Stimulated activated memory B cell treated with anti-CD40 and anti-IgM and Interleukin-4, amounts not matched to agents 10 μg/mL and 1 μg/mL and 100 μg/mL, for 72 hours (primary cell): ENCODE measurements around the gene AQP5.
"Not testable (repeated sequence)": the region's sequence is repeated elsewhere in the genome, so short reads cannot be mapped to it uniquely, and the experiment has no call there.

Source experiments
- ATAC-seq: fragments of 150-1000 bp; cut with Tn5 transposase; 2 replicates; pipeline ENCODE4 v1.10.0; 2021
- H3K27ac Mint-ChIP-seq: one replicate; pipeline ENCODE4 v1.8.0; 2022; ENCODE audit warnings: mild to moderate bottlenecking, mixed read lengths
- H3K27me3 Mint-ChIP-seq: one replicate; pipeline ENCODE4 v1.8.0; 2022; ENCODE audit warnings: mixed read lengths
- H3K36me3 Mint-ChIP-seq: one replicate; pipeline ENCODE4 v1.8.0; 2022; ENCODE audit warnings: mixed read lengths
- H3K4me1 Mint-ChIP-seq: one replicate; pipeline ENCODE4 v1.8.0; 2022; ENCODE audit warnings: mixed read lengths
- H3K4me3 Mint-ChIP-seq: one replicate; pipeline ENCODE4 v1.8.0; 2022; ENCODE audit warnings: mild to moderate bottlenecking, moderate library complexity, mixed read lengths
- H3K9me3 Mint-ChIP-seq: one replicate; pipeline ENCODE4 v1.8.0; 2022; ENCODE audit warnings: mixed read lengths

The AQP5 gene

GRCh38 chr12:49974677-49975317 is 13.1 kb downstream of the AQP5 start:
- Mint-ChIP-seq H3K9me3 (no peaks in the 10 kb centered on the region), H3K27ac (no peak overlapping the region), H3K36me3 (no peaks in the 10 kb centered on the region), H3K4me3 (no peak overlapping the region), H3K4me1 (no peaks in the 10 kb centered on the region), H3K27me3 (no peaks in the 10 kb centered on the region)
- no peak for ATAC-seq

GRCh38 chr12:49975318-49975761 is 13.7 kb downstream of the AQP5 start:
- H3K27ac Mint-ChIP-seq = no peak overlapping the region
- H3K4me1 Mint-ChIP-seq = no peaks in the 10 kb centered on the region
- no peak overlapping the region for H3K4me3 Mint-ChIP-seq
- H3K36me3 Mint-ChIP-seq = no peaks in the 10 kb centered on the region
- no peaks in the 10 kb centered on the region for H3K27me3 Mint-ChIP-seq
- H3K9me3 Mint-ChIP-seq = no peaks in the 10 kb centered on the region
- no peak for ATAC-seq

DNA sequence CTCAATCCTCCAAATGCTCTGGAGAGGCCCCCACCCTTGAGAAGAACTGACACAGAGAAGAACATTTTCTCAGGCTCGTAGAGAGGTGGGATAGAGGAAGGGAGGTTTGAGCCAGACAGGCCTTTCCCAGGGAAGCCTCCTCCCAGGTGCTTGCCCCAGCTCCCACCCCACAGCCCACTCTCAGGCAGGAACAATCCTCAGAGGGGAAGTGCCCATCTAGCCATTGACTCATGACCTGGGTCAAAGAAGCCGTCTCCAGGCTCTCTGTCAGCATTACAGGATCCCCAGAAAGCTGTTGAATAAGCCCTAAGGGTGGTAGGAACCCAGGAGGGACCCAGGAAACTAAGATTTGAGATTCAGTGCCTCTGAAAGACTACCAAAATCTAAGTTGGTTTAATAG is 14.9 kb downstream of the AQP5 start:
- Mint-ChIP-seq H3K36me3 (no peaks in the 10 kb centered on the region), H3K27ac (no peak overlapping the region), H3K4me1 (no peaks in the 10 kb centered on the region), H3K9me3 (no peaks in the 10 kb centered on the region), H3K27me3 (no peaks in the 10 kb centered on the region), H3K4me3 (no peak overlapping the region)
- no peak for ATAC-seq

GRCh38 chr12:49978125-49978524 is 16.5 kb downstream of the AQP5 start:
- Mint-ChIP-seq H3K4me1 (no peaks in the 10 kb centered on the region), H3K27ac (no peak overlapping the region), H3K9me3 (no peaks in the 10 kb centered on the region), H3K27me3 (no peaks in the 10 kb centered on the region), H3K4me3 (no peak overlapping the region), H3K36me3 (no peaks in the 10 kb centered on the region)
- no peak for ATAC-seq

DNA sequence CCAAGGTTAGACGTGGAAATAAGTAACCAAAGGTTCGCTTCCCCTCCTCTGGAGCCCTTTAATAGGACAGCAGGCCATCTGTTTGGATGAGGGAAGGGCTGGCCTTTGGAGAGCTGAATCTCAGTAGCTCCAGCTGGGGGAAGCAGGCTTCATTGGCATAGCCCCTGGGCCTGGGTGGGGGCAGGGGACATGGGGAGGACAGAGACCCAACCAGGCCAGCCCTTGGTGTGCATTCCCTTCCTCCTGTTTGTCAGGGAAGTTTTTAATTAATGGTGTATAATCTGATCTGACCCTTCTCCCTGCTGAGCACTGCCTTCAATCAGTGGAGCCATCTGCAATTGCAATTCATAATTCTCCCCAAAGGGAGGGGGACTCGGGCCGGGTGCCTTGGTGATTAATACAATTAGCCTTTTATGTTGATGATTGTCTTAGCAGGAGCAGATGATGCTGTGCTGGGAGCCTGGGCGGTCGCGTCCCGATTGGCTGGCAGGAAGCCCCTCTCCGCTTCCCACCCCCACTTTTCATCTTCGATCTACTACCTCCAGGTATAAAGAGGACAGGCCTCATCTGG is 17.4 kb downstream of the AQP5 start:
- Mint-ChIP-seq H3K4me3 (no peak overlapping the region), H3K9me3 (no peaks in the 10 kb centered on the region), H3K36me3 (no peaks in the 10 kb centered on the region), H3K4me1 (no peaks in the 10 kb centered on the region), H3K27me3 (no peaks in the 10 kb centered on the region), H3K27ac (no peak overlapping the region)
- ATAC-seq = no peak

GRCh38 chr12:49979791-49980190 is 18.1 kb downstream of the AQP5 start:
- Mint-ChIP-seq H3K27ac (no peak overlapping the region), H3K4me3 (no peak overlapping the region), H3K36me3 (no peaks in the 10 kb centered on the region), H3K4me1 (no peaks in the 10 kb centered on the region), H3K9me3 (no peaks in the 10 kb centered on the region), H3K27me3 (no peaks in the 10 kb centered on the region)
- ATAC-seq = no peak

DNA sequence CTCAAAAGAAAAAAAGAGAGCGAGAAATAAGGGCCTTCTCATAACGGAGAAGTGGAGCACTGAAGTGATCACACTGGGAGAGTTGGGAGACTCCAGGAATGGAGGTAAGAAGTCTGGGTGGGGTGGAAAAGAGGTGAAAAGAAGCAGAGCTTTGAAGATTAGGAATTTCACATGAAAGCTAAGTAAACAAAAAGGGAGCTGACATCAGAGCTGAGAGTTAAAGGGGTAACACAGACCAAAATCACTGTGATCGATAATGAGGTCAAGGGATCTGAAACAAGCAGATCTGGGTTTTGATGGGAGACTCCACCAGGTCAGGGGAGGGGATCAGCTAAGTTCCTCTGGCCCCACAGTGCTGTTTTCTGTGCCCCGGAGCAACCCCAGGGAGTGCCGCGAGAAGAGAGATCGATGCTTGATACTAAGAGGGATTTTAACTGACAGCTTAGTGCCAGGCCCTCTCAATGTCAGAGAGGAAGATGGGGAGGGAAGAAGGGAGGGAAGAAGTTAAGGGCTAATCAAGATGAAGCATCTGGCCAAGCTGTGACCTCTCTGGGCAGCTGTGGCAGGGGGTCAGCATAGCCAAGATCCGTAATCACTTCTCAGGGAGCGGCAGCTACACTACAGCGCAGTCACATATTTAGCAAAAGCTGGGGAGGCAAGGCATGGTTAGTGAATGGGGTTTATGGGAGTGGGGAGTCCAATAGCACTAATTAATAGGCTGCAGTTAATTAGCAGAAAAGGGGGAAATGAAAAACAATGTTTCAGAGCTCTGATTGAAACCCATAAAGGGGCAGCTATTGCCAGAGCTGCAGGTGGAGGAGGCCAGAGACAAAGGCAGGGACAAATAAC is 19.1 kb downstream of the AQP5 start:
- Mint-ChIP-seq H3K27me3 (no peaks in the 10 kb centered on the region), H3K4me3 (no peak overlapping the region), H3K4me1 (peaks cover 6% of the 10 kb centered on the region), H3K9me3 (no peaks in the 10 kb centered on the region), H3K36me3 (no peaks in the 10 kb centered on the region), H3K27ac (no peak overlapping the region)
- no peak for ATAC-seq

DNA sequence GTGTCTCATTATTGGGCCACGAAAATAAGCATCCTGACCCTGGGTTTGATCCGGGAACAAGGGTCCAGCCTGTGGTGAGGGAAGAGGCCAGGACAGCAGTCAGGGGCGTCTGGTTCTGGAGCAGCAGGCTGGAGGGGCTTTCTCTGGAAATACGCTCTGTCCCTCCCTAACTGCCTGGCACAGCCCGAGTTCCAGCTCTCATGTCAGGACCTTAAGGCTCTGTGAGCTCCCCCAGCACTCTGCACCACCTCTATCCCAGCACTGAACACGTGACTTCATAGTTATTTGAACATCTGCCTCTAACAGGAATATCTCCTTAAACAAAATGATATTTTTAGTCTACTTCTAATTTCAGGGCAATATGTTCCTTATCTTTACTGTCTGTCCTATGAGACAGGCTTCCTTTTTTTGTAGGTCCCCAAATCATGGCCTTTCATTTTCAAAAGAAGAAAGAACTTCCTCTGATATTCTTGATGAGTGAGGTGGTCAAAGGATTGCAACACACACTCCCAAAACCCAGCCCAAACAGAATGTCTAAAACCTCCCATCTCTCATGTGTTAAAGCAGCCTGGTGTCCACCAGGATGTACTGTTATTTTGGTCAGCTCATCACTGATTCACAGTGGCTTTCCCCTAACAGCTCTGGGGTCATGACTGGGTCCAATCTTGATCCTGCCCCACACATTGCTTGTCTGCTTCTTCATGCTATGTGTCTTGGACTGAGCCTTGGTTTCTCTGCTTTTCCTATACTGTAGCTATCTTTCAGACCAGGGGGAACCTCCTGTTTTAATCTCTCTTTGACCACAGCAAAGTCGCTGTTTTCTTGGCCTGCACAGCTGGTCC is 20.8 kb downstream of the AQP5 start:
- Mint-ChIP-seq H3K4me3 (no peak overlapping the region), H3K36me3 (peaks cover 6% of the 10 kb centered on the region), H3K27ac (no peak overlapping the region)

GRCh38 chr12:49983892-49984291 is 22.2 kb downstream of the AQP5 start:
- H3K27me3 Mint-ChIP-seq = no peaks in the 10 kb centered on the region
- peaks cover 12% of the 10 kb centered on the region for H3K36me3 Mint-ChIP-seq
- H3K27ac Mint-ChIP-seq = no peak overlapping the region
- no peak for ATAC-seq
- no peaks in the 10 kb centered on the region for H3K9me3 Mint-ChIP-seq
- H3K4me3 Mint-ChIP-seq = no peak overlapping the region
- peaks cover 14% of the 10 kb centered on the region for H3K4me1 Mint-ChIP-seq

More for the DNA sequence above, 20.8 kb downstream of the AQP5 start:
- Mint-ChIP-seq H3K4me1 (peaks cover 14% of the 10 kb centered on the region), H3K27me3 (no peaks in the 10 kb centered on the region), H3K9me3 (no peaks in the 10 kb centered on the region)
- ATAC-seq = no peak

DNA sequence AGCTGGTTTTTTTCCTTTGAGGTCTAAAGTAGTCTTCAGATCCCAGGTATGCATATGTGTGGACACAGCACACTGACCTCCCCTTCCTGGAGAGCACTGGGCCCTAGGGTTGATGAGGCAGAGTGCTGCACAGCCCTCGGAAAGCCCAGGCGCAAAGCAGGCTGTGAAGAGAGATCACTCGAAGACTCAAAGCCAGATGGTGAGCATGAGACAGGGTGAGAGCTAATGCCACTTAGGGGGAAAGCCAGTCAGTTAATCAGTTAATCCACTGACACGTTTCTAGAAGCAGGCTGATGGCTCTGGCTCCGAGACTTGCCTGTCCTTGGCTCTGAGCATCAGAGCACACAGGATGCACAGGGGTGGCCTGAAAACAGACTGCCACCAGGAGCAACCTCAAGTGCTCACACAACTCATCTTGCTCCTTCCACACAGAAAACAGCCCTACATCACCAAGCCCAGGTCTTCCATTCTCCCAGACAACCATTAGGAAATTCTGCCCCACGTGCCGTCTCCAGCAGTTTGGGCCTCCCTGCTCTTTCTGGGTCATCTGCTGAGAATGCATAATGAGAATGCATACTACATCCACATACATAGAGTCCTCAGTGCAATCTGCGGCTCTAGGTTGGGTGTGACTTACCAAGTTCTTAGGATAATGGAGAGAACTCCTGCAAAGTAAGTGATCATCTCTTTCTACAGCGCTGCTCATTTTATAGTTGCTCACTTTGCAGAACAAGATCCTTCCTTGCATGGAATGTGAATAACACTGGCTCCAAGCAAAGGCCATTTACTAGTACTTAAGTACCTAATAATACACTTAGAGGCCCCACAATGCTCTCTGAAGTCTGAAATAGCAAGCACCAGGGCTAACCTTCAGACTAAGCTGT is 23.0 kb downstream of the AQP5 start:
- H3K4me1 Mint-ChIP-seq = peaks cover 14% of the 10 kb centered on the region
- ATAC-seq = no peak
- H3K27ac Mint-ChIP-seq = no peak overlapping the region
- no peak overlapping the region for H3K4me3 Mint-ChIP-seq
- H3K9me3 Mint-ChIP-seq = no peaks in the 10 kb centered on the region
- H3K36me3 Mint-ChIP-seq = peaks cover 17% of the 10 kb centered on the region
- H3K27me3 Mint-ChIP-seq = no peaks in the 10 kb centered on the region

DNA sequence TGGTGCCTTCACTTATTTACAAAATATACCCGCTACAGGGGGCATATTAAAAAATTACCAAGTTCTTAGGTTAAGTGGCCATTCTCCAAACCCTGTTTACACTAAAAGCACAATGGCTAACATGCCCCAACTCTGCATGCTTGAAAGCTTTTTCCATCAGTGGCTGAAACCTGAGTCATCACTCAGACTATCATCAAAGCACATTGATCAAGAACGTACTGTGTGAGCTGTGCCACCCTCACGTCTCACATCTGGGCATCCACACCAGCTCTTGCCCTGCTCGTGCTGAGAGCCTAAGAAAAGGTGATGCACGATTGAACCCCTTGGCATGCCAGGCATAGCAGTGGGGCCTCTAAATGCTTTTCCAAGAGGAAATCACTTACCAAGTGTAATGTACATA is 24.3 kb downstream of the AQP5 start:
- Mint-ChIP-seq H3K4me3 (no peak overlapping the region), H3K27me3 (no peaks in the 10 kb centered on the region), H3K27ac (no peak overlapping the region), H3K36me3 (peaks cover 28% of the 10 kb centered on the region), H3K9me3 (no peaks in the 10 kb centered on the region), H3K4me1 (peaks cover 14% of the 10 kb centered on the region)
- no peak for ATAC-seq

- Mint-ChIP-seq H3K36me3 (peaks cover 28% of the 10 kb centered on the region), H3K4me1 (peaks cover 14% of the 10 kb centered on the region)
- not testable (repeated sequence) for ATAC-seq, H3K27ac Mint-ChIP-seq, H3K9me3 Mint-ChIP-seq, H3K27me3 Mint-ChIP-seq, H3K4me3 Mint-ChIP-seq
Observed at GRCh38 chr12:49986476-49986875, 24.8 kb downstream of the AQP5 start.

- Mint-ChIP-seq H3K36me3 (peaks cover 41% of the 10 kb centered on the region), H3K27me3 (no peaks in the 10 kb centered on the region), H3K4me3 (no peak overlapping the region), H3K9me3 (no peaks in the 10 kb centered on the region), H3K4me1 (peaks cover 14% of the 10 kb centered on the region), H3K27ac (no peak overlapping the region)
- ATAC-seq = no peak
Observed at GRCh38 chr12:49987625-49988303, 26.1 kb downstream of the AQP5 start.

DNA sequence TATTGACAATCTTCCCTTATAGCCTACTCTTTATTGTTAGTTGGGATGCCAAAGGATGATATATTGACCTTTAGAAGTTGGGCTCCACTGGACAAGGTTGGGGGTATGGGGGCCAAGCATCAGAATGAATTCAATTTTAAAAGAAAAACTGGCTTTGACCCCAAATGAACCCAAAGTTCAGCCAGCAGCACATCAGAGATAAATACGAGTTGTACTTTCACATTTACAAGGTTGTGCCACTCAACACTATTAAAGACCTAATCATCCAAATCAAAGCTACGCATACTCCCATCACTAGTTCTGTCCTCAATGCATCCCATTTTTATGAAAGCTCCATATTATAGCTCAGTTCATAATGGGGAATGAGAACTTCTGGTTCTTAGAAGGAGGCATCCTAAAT is 27.7 kb downstream of the AQP5 start:
- H3K9me3 Mint-ChIP-seq, H3K27me3 Mint-ChIP-seq, H3K27ac Mint-ChIP-seq, ATAC-seq, H3K4me3 Mint-ChIP-seq: not testable (repeated sequence)
- H3K4me1 Mint-ChIP-seq = peaks cover 14% of the 10 kb centered on the region
- peaks cover 55% of the 10 kb centered on the region for H3K36me3 Mint-ChIP-seq
